Activated naive CD4-positive, alpha-beta T cell treated with anti-CD3 and anti-CD28 coated beads, Interleukin-2, amount 50 U/mL, for 24 hours (primary cell): ENCODE results near the gene MCC.

Experiments used
- H3K27ac Mint-ChIP-seq: one replicate; pipeline ENCODE4 v1.8.0; 2021; ENCODE audit warnings: mild to moderate bottlenecking, mixed read lengths
- H3K27me3 Mint-ChIP-seq: one replicate; pipeline ENCODE4 v1.8.0; 2021; ENCODE audit warnings: mixed read lengths
- H3K36me3 Mint-ChIP-seq: one replicate; pipeline ENCODE4 v1.8.0; 2021; ENCODE audit warnings: mixed read lengths
- H3K4me1 Mint-ChIP-seq: one replicate; pipeline ENCODE4 v1.8.0; 2021; ENCODE audit warnings: mixed read lengths
- H3K4me3 Mint-ChIP-seq: one replicate; pipeline ENCODE4 v1.8.0; 2021; ENCODE audit warnings: mild to moderate bottlenecking, mixed read lengths
- H3K9me3 Mint-ChIP-seq: one replicate; pipeline ENCODE4 v1.8.0; 2021; ENCODE audit warnings: mixed read lengths

Gene MCC

DNA sequence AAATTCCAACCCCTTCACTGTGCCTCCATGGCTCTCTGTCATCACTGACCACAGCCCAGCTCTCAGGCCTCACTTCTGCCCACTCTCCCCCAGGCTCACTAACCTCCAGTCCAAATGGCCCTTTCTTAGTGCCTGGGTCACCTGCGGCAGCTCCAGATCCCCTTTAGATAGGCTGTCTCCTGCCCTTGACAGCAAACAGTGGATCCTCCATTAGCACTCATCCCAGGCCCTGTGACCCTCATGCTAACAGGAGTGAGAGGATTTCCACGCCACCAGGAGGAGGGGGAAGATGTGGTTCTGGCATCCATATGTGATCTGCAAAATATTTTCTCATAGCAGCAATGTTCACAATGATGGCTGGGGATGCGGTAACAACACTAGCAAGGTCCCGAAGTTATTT, 372.3 kb downstream of the MCC start:
- H3K27ac Mint-ChIP-seq = no peak overlapping the region
- no peak overlapping the region for H3K4me3 Mint-ChIP-seq
- no peaks in the 10 kb centered on the region for H3K27me3 Mint-ChIP-seq
- H3K9me3 Mint-ChIP-seq = no peaks in the 10 kb centered on the region
- no peaks in the 10 kb centered on the region for H3K4me1 Mint-ChIP-seq
- H3K36me3 Mint-ChIP-seq = peaks cover 4% of the 10 kb centered on the region

DNA sequence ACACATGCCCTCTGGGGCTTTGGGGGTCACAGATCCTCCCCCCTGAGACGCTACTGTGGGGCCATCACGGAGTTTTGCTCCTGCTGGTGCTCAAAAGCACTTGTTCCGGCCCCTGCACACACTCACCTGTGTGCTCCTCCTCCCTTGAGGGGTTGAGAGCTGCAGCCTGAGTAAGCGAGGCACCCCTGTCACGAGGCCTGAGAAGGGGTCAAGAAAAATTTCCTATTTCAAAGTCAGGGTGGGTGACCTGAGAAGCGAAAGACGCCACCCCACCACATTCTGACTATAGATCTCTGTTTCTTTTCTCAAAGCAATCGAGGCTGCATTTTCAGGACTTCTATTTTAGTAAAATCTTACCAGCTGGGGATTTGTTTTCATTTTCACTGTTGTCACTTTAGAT, 373.2 kb downstream of the MCC start:
- Mint-ChIP-seq H3K4me3 (no peak overlapping the region), H3K4me1 (no peaks in the 10 kb centered on the region), H3K9me3 (no peaks in the 10 kb centered on the region), H3K36me3 (peaks cover 4% of the 10 kb centered on the region), H3K27ac (no peak overlapping the region), H3K27me3 (no peaks in the 10 kb centered on the region)

DNA sequence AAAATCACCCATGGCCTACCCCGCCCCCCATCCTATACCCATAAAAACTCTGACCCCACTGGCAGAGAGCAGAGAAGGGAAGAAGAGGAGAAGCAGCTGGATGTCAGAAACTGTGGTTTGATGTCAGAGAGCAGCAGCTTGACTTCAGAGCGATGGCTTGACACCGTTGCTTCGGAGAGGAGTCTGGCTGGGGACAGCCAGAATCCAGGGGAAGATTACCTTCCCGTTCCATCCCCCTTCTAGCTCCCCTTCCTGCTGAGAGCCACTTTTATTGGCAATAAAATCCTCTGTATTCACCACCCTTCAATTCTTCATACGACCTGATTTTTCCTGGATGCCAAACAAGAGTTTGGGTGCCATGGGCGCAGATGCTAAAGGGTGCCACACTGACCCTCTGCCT, 373.7 kb downstream of the MCC start:
- Mint-ChIP-seq H3K4me3 (no peak overlapping the region), H3K9me3 (no peaks in the 10 kb centered on the region), H3K4me1 (no peaks in the 10 kb centered on the region), H3K36me3 (peaks cover 4% of the 10 kb centered on the region), H3K27me3 (no peaks in the 10 kb centered on the region), H3K27ac (no peak overlapping the region)

DNA sequence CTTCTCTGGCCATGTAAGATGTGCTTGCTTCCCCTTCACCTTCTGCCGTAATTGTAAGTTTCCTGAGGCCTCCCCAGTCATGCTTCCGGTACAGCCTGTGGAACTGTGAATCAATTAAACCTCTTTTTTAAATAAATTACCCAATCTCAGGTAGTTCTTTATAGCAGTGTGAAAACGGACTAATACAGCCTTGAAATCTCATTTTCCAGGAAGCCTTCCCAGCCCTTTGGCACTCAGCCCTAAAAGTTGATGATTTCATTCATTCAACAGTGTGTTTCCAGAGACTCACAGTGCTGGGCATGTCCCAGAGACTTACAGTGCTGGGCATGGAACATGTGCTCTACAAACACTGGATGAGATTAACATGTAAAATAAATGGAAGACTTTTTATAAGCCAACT, 375.8 kb downstream of the MCC start:
- Mint-ChIP-seq H3K9me3 (no peaks in the 10 kb centered on the region), H3K27ac (no peak overlapping the region), H3K27me3 (no peaks in the 10 kb centered on the region), H3K36me3 (peaks cover 4% of the 10 kb centered on the region), H3K4me1 (no peaks in the 10 kb centered on the region), H3K4me3 (no peak overlapping the region)

DNA sequence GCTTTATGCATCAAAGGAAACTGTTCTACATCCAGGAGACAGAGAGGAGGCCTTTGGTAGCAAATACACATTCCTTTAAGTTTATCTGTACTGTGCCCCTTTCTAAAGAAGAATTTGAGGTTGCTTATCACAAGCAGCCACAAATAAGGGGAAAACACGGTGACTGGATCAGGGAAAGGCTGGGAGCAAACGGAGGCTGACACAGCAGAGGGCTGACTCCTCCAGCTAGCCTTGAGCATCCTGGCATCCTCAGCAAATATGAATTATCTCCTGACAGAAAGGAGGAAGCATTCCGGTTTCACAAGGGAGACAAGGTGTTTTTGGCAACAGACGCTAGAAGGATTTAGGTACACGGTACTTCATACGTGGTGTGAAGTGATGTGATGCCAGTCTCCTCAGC, 378.1 kb downstream of the MCC start:
- H3K27ac Mint-ChIP-seq = no peak overlapping the region
- no peaks in the 10 kb centered on the region for H3K9me3 Mint-ChIP-seq
- H3K27me3 Mint-ChIP-seq = no peaks in the 10 kb centered on the region
- peaks cover 4% of the 10 kb centered on the region for H3K36me3 Mint-ChIP-seq
- H3K4me1 Mint-ChIP-seq = no peaks in the 10 kb centered on the region
- H3K4me3 Mint-ChIP-seq = no peak overlapping the region

DNA sequence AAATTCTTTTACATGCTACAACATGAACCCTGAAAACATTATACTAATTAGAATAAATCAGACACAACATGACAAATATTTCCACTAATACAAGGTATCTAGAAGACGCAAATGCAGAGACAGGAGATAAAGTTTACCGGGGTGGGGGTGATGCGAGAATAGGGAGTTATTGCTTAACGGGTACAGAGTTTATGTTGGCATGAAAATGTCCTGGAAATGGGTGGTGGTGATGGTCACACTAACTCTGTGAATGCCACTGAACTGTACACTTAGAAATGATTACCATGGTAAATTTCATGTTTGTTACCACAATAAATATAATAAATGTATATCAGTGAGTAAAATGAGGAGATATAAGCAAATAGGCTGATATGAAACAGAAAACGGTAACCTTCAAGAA, 378.9 kb downstream of the MCC start:
- peaks cover 4% of the 10 kb centered on the region for H3K36me3 Mint-ChIP-seq
- H3K4me1 Mint-ChIP-seq = no peaks in the 10 kb centered on the region
- no peaks in the 10 kb centered on the region for H3K27me3 Mint-ChIP-seq
- H3K4me3 Mint-ChIP-seq = no peak overlapping the region
- H3K9me3 Mint-ChIP-seq = no peaks in the 10 kb centered on the region
- no peak overlapping the region for H3K27ac Mint-ChIP-seq

DNA sequence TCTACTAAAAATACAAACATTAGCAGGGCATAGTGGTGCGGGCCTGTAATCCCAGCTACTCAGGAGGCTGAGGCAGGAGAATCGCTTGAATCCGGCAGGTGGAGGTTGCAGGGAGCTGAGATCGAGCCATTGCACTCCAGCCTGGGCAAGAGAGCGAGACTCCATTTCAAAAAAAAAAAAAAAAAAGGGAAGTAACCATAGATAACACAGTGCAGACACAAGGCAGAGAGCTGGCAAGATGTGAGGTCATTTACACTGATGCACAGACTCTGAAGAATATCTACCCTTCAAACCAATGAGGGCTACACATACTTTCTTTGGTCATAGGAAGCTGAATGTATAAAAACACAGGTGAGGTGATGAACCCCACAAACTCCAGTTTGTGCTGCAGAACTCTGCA, 379.8 kb downstream of the MCC start:
- H3K9me3 Mint-ChIP-seq = no peaks in the 10 kb centered on the region
- H3K4me1 Mint-ChIP-seq = no peaks in the 10 kb centered on the region
- H3K27me3 Mint-ChIP-seq = no peaks in the 10 kb centered on the region
- H3K4me3 Mint-ChIP-seq = no peak overlapping the region
- no peak overlapping the region for H3K27ac Mint-ChIP-seq
- H3K36me3 Mint-ChIP-seq = peaks cover under 1% of the 10 kb centered on the region

DNA sequence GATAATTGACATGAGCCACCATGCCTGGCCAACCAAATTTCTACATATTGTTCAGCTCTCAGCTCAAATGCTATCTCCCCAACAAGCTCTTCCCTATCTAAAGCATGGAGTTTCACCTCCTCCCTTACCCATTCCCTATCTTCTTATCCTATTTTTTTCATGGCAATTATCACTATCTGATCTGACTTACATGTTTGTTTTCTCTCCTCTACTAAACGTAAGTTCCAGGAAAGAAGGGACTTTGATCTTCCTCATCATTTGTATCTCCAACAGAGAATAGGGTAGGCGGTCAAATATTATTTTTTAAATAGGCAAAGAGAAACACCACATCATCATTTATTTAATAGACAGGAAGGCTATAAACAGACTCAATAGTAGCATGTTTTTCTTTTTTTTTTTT, 381.4 kb downstream of the MCC start:
- Mint-ChIP-seq H3K27ac (no peak overlapping the region), H3K4me3 (no peak overlapping the region), H3K9me3 (no peaks in the 10 kb centered on the region), H3K27me3 (no peaks in the 10 kb centered on the region), H3K4me1 (no peaks in the 10 kb centered on the region), H3K36me3 (no peaks in the 10 kb centered on the region)

DNA sequence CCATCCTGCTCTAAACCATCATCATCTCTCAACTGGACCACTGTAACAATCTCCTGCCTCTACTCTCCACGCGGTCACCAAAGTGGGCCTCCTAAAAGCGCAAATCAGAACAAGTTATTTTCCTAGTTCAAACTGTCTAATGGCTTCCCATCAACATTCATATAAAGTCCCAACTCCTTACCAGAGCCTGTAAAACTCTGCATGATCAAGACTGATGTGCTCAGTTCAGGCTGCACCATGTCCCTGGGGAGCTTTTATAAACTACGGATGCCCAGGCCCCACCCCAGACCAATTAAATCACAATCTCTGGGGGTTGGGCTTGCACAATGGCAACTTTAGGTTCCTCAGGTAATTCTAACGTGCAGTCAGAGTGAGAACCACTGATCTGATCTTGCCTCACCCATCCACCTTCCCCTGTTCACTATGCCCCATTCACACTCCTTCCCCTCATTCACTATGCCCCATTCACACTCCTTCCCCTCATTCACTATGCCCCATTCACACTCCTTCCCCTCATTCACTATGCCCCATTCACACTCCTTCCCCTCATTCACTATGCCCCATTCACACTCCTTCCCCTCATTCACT, 382.5 kb downstream of the MCC start:
- H3K27ac Mint-ChIP-seq = no peak overlapping the region
- H3K9me3 Mint-ChIP-seq = no peaks in the 10 kb centered on the region
- no peaks in the 10 kb centered on the region for H3K4me1 Mint-ChIP-seq
- no peaks in the 10 kb centered on the region for H3K27me3 Mint-ChIP-seq
- H3K4me3 Mint-ChIP-seq = no peak overlapping the region
- H3K36me3 Mint-ChIP-seq = no peaks in the 10 kb centered on the region

DNA sequence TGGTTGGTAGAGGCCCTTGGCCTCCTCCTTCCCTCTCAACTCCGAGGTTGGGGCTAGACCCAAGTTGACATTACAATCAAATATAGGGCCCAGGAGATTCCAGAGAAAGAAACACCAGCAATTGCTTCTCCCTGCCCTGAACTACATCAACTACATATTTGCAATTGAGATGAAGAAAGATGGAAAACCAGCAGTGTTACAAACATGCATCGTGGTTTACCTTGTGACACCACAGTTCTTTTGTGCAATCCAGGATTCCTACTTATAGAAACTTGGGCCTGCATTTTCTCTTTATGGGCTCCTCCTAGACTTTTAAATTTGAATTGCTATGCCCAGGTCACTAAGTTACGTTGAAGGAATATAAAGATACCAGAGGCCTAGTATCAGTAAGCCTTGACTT, 384.9 kb downstream of the MCC start:
- no peak overlapping the region for H3K4me3 Mint-ChIP-seq
- H3K36me3 Mint-ChIP-seq = no peaks in the 10 kb centered on the region
- no peak overlapping the region for H3K27ac Mint-ChIP-seq
- H3K9me3 Mint-ChIP-seq = no peaks in the 10 kb centered on the region
- no peaks in the 10 kb centered on the region for H3K4me1 Mint-ChIP-seq
- no peaks in the 10 kb centered on the region for H3K27me3 Mint-ChIP-seq

DNA sequence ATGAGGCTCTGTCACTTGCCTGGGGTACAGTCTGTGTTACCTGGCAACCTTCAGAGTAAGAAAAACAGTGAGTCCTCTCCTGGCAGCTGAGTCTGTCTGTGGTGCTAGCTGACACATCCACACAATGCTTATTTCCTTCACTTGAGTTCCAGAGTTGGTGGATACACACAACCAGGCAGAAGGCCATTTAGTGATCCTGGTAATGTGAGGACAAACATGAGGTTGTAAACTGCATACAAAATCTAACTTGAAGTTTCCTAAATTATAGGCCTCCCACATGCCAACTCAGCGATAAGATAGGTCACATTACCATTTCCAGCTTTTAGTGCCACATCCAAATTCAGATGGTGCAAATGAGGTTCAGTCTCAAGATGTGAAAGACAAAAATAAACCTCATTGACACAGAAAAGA, 386.1 kb downstream of the MCC start:
- no peak overlapping the region for H3K27ac Mint-ChIP-seq
- no peak overlapping the region for H3K4me3 Mint-ChIP-seq
- H3K4me1 Mint-ChIP-seq = no peaks in the 10 kb centered on the region
- H3K27me3 Mint-ChIP-seq = no peaks in the 10 kb centered on the region
- H3K36me3 Mint-ChIP-seq = no peaks in the 10 kb centered on the region
- no peaks in the 10 kb centered on the region for H3K9me3 Mint-ChIP-seq

DNA sequence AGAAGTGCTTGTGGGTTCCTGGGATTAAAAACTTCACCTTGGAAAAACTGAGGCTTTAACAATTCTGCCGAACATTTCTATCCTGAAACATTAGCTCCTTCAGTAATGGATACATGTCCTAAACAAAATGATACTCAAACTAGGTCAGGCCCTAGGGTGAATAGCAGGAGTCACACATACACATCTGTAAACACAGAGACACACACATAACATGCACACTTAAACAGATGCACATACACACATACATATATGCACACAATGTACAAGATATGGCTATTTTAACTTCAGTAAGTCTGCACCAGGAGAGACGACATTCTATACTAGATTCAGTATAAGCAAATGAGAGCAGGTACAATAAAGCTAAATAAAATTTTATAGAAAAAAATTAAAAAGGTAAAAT, 387.3 kb downstream of the MCC start:
- Mint-ChIP-seq H3K4me1 (no peaks in the 10 kb centered on the region), H3K27me3 (no peaks in the 10 kb centered on the region), H3K27ac (no peak overlapping the region), H3K9me3 (no peaks in the 10 kb centered on the region), H3K36me3 (no peaks in the 10 kb centered on the region), H3K4me3 (no peak overlapping the region)

DNA sequence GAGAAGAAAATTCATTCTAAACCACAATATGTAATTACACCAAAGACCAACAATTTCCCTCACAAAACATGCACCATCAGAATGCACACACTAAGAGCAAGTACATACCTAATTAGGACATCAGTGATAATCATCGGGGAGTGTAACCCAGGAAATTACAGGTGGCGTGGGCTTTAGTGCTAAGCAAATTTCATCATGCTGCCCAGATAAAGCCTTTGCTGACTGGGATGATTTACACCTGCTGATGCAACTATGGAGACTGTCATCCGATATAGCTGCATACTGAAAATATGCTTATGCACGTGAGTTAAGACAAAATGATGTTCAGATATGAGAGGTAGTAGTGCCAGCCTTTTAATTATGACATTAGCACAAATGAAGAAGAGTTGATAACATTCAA, 388.4 kb downstream of the MCC start:
- Mint-ChIP-seq H3K4me1 (no peaks in the 10 kb centered on the region), H3K9me3 (no peaks in the 10 kb centered on the region), H3K27me3 (no peaks in the 10 kb centered on the region), H3K4me3 (no peak overlapping the region), H3K27ac (no peak overlapping the region), H3K36me3 (no peaks in the 10 kb centered on the region)

DNA sequence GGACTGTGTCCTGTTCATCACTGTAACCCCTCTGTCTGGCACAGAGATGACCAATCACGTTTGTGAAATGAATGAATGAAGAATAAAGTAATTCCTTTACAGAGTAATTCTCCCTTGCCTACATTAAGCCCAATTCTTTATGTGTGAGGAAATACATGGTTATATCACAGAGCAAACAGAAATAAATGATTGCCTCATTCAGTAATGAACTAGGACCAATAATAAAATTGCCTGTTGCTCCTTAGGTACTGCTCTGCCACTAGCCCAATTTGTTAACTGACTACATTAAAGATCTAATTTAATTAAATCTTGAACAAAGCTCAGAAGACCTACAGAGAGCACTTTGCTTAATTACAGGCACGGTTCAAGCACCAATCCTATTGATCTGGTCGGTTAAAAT, 389.9 kb downstream of the MCC start:
- Mint-ChIP-seq H3K4me3 (no peak overlapping the region), H3K9me3 (no peaks in the 10 kb centered on the region), H3K36me3 (no peaks in the 10 kb centered on the region), H3K27ac (no peak overlapping the region), H3K27me3 (no peaks in the 10 kb centered on the region), H3K4me1 (no peaks in the 10 kb centered on the region)

DNA sequence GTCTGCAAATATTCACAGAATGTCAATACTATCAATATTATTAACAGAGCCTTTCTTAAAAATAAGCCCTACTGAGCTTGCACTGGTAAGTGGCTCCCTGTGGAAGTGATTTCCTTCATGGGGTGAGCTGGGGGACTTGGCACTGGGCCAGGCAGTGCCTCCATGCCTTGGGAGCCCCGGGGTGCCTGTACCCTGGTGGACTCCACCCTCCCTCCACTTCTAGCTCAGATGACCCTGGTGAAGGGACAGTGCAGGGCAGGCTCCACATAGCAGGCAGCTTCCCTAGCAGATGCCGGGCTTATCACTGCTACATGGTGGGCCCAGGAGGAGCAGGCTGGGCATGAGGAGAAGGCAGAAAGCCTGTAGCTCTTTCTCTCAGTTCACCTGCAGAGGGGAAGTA, 392.4 kb downstream of the MCC start:
- Mint-ChIP-seq H3K9me3 (no peaks in the 10 kb centered on the region), H3K4me1 (peaks cover 4% of the 10 kb centered on the region), H3K27me3 (no peaks in the 10 kb centered on the region), H3K36me3 (no peaks in the 10 kb centered on the region), H3K27ac (no peak overlapping the region), H3K4me3 (no peak overlapping the region)

DNA sequence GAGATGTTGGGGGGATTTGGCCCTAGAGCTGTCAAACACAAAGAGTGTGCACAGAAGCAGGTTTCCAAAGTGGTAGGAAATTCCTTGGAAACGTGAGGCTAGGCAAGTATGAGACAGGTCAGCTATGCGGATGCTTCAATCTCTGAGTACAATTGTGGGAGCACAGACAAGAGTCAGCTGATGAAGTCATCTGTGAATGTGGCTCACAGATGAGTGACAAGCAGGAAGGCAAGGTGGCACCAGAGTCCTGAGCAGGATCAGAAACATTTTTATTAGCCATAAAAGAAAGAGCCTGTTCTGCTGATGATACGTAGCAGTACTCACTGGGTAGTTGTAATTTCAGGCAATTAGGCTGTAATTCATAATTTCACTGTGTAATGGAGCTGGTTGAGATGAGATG, 394.7 kb downstream of the MCC start:
- H3K27ac Mint-ChIP-seq = no peak overlapping the region
- peaks cover 2% of the 10 kb centered on the region for H3K27me3 Mint-ChIP-seq
- H3K9me3 Mint-ChIP-seq = no peaks in the 10 kb centered on the region
- no peaks in the 10 kb centered on the region for H3K36me3 Mint-ChIP-seq
- peaks cover 16% of the 10 kb centered on the region for H3K4me1 Mint-ChIP-seq
- no peak overlapping the region for H3K4me3 Mint-ChIP-seq

DNA sequence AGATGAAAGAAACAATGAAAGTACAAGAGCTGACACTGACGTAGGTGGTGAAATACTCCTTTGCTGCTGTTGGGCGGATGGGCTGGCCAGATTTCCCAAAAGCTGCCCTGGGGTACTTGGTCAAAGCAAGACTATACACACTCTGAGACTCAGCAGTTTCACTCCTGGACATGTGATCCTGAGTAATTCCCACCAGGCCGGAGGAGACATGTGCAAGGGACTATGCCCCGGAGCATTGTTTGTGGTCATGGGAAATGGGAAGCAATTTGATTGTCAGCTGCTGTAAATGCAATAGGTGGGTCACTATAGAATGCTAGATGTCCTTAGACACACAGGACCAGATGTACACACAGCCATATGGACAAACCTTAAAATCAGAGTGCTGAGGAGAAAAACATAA, 395.6 kb downstream of the MCC start:
- no peak overlapping the region for H3K4me3 Mint-ChIP-seq
- no peaks in the 10 kb centered on the region for H3K9me3 Mint-ChIP-seq
- no peak overlapping the region for H3K27ac Mint-ChIP-seq
- H3K27me3 Mint-ChIP-seq = peaks cover 2% of the 10 kb centered on the region
- peaks cover 16% of the 10 kb centered on the region for H3K4me1 Mint-ChIP-seq
- H3K36me3 Mint-ChIP-seq = no peaks in the 10 kb centered on the region
